BJ (cell line): ENCODE data around the gene PPP1CA. TPM values are rescaled to one million over a fixed set of nuclear protein-coding genes. Genes with fewer than 3 reads are reported as not detected.
A peak's percentile ranks its signal among the peaks of the same experiment; 100 is the strongest.

ENCODE experiments used
- CTCF ChIA-PET: fragments of 350-600 bp; formaldehyde crosslinking; extraction: SDS; loops from one replicate; lab custom pipeline; 2021; ENCODE audit warnings: antibody characterized with exemption, inconsistent platforms; lab: Yijun Ruan, JAX
- POLR2A ChIA-PET: fragments of 300-600 bp; sonication (Branson Sonifier 250); formaldehyde crosslinking; extraction: SDS; loops from one replicate; lab custom pipeline; 2021; ENCODE audit warnings: antibody characterized with exemption; lab: Charles Lee
- DNase-seq: peaks from one replicate; pipeline ENCODE4 v3.0.0-alpha.2; 2011; ENCODE audit warnings: low read depth
- H3K27me3 ChIP-seq: 2 replicates; pipeline ENCODE4 v1.6.0; 2011; ENCODE audit warnings: low read length; ENCODE audit not compliant: control insufficient read depth, insufficient read depth
- H3K36me3 ChIP-seq: 2 replicates; pipeline ENCODE4 v1.5.1; 2011; ENCODE audit warnings: low read length; ENCODE audit not compliant: control insufficient read depth, insufficient read depth
- H3K4me3 ChIP-seq: 2 replicates; pipeline ENCODE4 v1.5.1; 2011; ENCODE audit warnings: low read depth, mild to moderate bottlenecking, control low read depth, low read length
- CTCF ChIP-seq: IDR thresholded peaks from 2 replicates; pipeline ENCODE4 v1.5.1; 2011; ENCODE audit warnings: low read depth, mild to moderate bottlenecking, control low read depth, inconsistent platforms, low read length, moderate library complexity; ENCODE audit not compliant: insufficient read depth
- polyA plus RNA-seq: library from polyadenylated mRNA; depleted of rRNA; stranded (reverse); fragments of >200 nt; gene quantifications from 2 replicates; pipeline ENCODE4 v1.2.3, GENCODE V29; 2011

Gene PPP1CA
- polyA plus RNA-seq, 1 experiment = 233 TPM

GRCh38 chr11:67391304-67392182 is 10.1 kb downstream of the PPP1CA start, which contains the start of gene RAD9A:
Gene RAD9A (plus strand): TSS chr11:67391986. CDS start chr11:67392045, 59 bp downstream.
- no peaks in the 10 kb centered on the region; the same call in 1 of the 2 replicates for H3K27me3 ChIP-seq
- DNase-seq = no peak
- POLR2A ChIA-PET = interaction anchor here (0.6 to 1.5 kb wide), 3 partner anchors 10 to 46 kb away, joined by 3 to 9 read pairs (median 6); partner anchors contain the start of genes CLCF1 and PPP1CA
- CTCF ChIA-PET = interaction anchor here (0.7 to 24.6 kb wide), 11 partner anchors 10 to 192 kb away, joined by 3 to 892 read pairs (median 5); partner anchors contain the start of genes GSTP1, PITPNM1, POLD4 and PPP1CA
- H3K36me3 ChIP-seq = peaks cover 10% of the 10 kb centered on the region
- no peak for TF ChIP-seq CTCF
- H3K4me3 ChIP-seq = peak within 1 kb of the TSS; percentile 92

- CTCF ChIA-PET = interaction anchor here (0.6 to 24.6 kb wide), 10 partner anchors 9 to 192 kb away, joined by 3 to 892 read pairs (median 6); partner anchors contain the start of genes GSTP1, PITPNM1, POLD4 and PPP1CA
- H3K4me3 ChIP-seq = peak overlapping the region; percentile 92
- peaks cover 6% of the 10 kb centered on the region for H3K36me3 ChIP-seq
- no peaks in the 10 kb centered on the region; the same call in 1 of the 2 replicates for H3K27me3 ChIP-seq
- no peak for DNase-seq
- TF ChIP-seq CTCF = no peak
- POLR2A ChIA-PET = interaction anchor here (1.5 kb wide), 1 partner anchor 11 kb away, joined by 9 read pairs; the partner anchor contains the start of gene PPP1CA
Observed at GRCh38 chr11:67390947-67391303, 10.7 kb downstream of the PPP1CA start.

- ChIA-PET CTCF (interaction anchor here (0.6 to 24.6 kb wide), 9 partner anchors 10 to 127 kb away, joined by 3 to 892 read pairs (median 3); partner anchors contain the start of genes CLCF1, POLD4 and PPP1CA), POLR2A (no interaction called here)
- DNase-seq = no peak
- peak; percentile 60 for TF ChIP-seq CTCF
- Histone ChIP-seq H3K4me3 (no peak overlapping the region), H3K27me3 (no peaks in the 10 kb centered on the region; the same call in 1 of the 2 replicates), H3K36me3 (peaks cover 3% of the 10 kb centered on the region; the same call in 1 of the 2 replicates)
Observed at GRCh38 chr11:67389477-67389876, 12.2 kb downstream of the PPP1CA start.

GRCh38 chr11:67387518-67387917 is 14.1 kb downstream of the PPP1CA start:
- ChIA-PET POLR2A (no interaction called here), CTCF (interaction anchor here (0.6 to 24.6 kb wide), 6 partner anchors 13 to 305 kb away, joined by 3 to 892 read pairs (median 8); partner anchors contain the start of genes POLD4 and PPP1CA)

More at GRCh38 chr11:67387518-67387917, 14.1 kb downstream of the PPP1CA start:
- TF ChIP-seq CTCF = no peak
- H3K27me3 ChIP-seq = no peaks in the 10 kb centered on the region; the same call in 1 of the 2 replicates
- no peak overlapping the region for H3K4me3 ChIP-seq
- DNase-seq = no peak
- H3K36me3 ChIP-seq = no peaks in the 10 kb centered on the region
